ENCODE data around the gene RGS7. TPM values are rescaled to one million over a fixed set of nuclear protein-coding genes. Genes with fewer than 3 reads are reported as not detected.

RGS7 gene
- total and polyA plus RNA-seq, 2 experiments from 2014 or later = 0.22 to 0.73 TPM

DNA sequence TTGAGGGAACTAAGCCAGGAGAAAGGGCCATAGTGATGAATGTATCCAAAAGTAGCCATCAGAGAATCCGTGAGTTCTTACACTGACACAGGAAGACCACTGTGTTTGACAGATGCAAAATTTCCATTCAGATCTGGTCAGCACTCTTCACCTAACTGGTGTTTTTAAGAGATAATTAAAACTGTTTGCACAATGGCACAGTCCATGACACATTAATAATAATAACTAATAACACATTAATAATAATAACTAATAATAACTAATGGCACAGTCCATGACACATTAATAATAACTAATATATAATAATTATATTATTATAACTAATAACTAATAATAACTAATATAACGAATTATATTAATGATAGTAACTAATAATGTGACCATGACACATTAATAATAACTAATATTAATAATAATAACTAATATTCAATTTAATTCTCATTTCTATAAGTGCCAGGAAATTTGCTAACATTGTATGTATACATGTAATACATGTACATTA, 195.8 kb downstream of the RGS7 start:
- 71% methylated on average over 2 of the region's 2 CpGs for WGBS (ENCODE audit: low lambda C conversion rate, missing lambda C conversion rate)
- Histone ChIP-seq H3K27ac (no peak overlapping the region), H2AFZ (no peak overlapping the region), H3K4me1 (ENCODE audit: insufficient read depth) (peaks cover 3% of the 10 kb centered on the region), H3K36me3 (replicated peaks; ENCODE audit: insufficient read depth, low read depth) (no peaks in the 10 kb centered on the region), H3K4me2 (no peak overlapping the region), H3K9me3 (ENCODE audit: low read depth) (no peaks in the 10 kb centered on the region), H3K4me3 (no peak overlapping the region), H4K20me1 (ENCODE audit: insufficient read depth, poor library complexity, severe bottlenecking) (no peaks in the 10 kb centered on the region), H3K27me3 (no peaks in the 10 kb centered on the region), H3K79me2 (no peaks in the 10 kb centered on the region), H3K9me2 (replicated peaks; ENCODE audit: insufficient read depth) (no peaks in the 10 kb centered on the region)
- TF ChIP-seq EZH2 (IDR thresholded peaks at IDR 0.05; ENCODE audit: borderline replicate concordance) (no peak), EZH2phosphoT487 (IDR thresholded peaks at IDR 0.05; ENCODE audit: low read depth, severe bottlenecking, unreplicated experiment) (no peak)
- TF ChIP-seq, protein P1, sequence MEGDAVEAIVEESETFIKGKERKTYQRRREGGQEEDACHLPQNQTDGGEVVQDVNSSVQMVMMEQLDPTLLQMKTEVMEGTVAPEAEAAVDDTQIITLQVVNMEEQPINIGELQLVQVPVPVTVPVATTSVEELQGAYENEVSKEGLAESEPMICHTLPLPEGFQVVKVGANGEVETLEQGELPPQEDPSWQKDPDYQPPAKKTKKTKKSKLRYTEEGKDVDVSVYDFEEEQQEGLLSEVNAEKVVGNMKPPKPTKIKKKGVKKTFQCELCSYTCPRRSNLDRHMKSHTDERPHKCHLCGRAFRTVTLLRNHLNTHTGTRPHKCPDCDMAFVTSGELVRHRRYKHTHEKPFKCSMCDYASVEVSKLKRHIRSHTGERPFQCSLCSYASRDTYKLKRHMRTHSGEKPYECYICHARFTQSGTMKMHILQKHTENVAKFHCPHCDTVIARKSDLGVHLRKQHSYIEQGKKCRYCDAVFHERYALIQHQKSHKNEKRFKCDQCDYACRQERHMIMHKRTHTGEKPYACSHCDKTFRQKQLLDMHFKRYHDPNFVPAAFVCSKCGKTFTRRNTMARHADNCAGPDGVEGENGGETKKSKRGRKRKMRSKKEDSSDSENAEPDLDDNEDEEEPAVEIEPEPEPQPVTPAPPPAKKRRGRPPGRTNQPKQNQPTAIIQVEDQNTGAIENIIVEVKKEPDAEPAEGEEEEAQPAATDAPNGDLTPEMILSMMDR (IDR thresholded peaks at IDR 0.05; ENCODE audit: poor library complexity) = no peak
- DNase-seq (ENCODE audit: low spot score) = no peak

DNA sequence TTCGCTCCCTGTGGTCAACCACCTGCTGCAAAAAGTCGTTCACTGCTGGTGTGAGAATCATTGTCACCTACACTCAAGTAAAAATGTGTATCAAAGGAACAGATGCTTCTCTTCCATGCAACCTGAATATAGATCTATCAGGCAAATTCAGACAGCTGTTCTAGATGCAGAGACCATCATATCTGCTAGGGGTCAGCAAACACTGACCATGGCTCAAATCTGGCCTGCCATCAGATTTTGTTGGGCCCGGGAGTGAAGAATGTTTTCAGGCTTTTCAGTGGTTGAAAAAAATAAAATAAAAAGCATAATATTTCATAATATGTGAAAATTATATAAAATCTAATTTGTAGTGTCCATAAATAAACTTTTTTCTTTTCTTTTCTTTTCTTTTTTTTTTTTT, 199.6 kb downstream of the RGS7 start:
- H3K4me2 ChIP-seq = no peak overlapping the region
- H3K79me2 ChIP-seq = no peaks in the 10 kb centered on the region
- no peaks in the 10 kb centered on the region for H4K20me1 ChIP-seq (ENCODE audit: insufficient read depth, poor library complexity, severe bottlenecking)
- no peaks in the 10 kb centered on the region for H3K9me2 ChIP-seq (replicated peaks; ENCODE audit: insufficient read depth)
- no peaks in the 10 kb centered on the region for H3K36me3 ChIP-seq (replicated peaks; ENCODE audit: insufficient read depth, low read depth)
- H2AFZ ChIP-seq = no peak overlapping the region
- 77% methylated on average over 3 of the region's 3 CpGs for WGBS (ENCODE audit: low lambda C conversion rate, missing lambda C conversion rate)
- TF ChIP-seq EZH2phosphoT487 (IDR thresholded peaks at IDR 0.05; ENCODE audit: low read depth, severe bottlenecking, unreplicated experiment) (no peak), EZH2 (IDR thresholded peaks at IDR 0.05; ENCODE audit: borderline replicate concordance) (no peak)
- TF ChIP-seq, protein P1 (IDR thresholded peaks at IDR 0.05; ENCODE audit: poor library complexity) = no peak
- H3K27ac ChIP-seq = no peak overlapping the region
- H3K4me1 ChIP-seq (ENCODE audit: insufficient read depth) = peaks cover 3% of the 10 kb centered on the region
- no peaks in the 10 kb centered on the region for H3K9me3 ChIP-seq (ENCODE audit: low read depth)
- no peak for DNase-seq (ENCODE audit: low spot score)
- H3K4me3 ChIP-seq = no peak overlapping the region
- H3K27me3 ChIP-seq = no peaks in the 10 kb centered on the region

DNA sequence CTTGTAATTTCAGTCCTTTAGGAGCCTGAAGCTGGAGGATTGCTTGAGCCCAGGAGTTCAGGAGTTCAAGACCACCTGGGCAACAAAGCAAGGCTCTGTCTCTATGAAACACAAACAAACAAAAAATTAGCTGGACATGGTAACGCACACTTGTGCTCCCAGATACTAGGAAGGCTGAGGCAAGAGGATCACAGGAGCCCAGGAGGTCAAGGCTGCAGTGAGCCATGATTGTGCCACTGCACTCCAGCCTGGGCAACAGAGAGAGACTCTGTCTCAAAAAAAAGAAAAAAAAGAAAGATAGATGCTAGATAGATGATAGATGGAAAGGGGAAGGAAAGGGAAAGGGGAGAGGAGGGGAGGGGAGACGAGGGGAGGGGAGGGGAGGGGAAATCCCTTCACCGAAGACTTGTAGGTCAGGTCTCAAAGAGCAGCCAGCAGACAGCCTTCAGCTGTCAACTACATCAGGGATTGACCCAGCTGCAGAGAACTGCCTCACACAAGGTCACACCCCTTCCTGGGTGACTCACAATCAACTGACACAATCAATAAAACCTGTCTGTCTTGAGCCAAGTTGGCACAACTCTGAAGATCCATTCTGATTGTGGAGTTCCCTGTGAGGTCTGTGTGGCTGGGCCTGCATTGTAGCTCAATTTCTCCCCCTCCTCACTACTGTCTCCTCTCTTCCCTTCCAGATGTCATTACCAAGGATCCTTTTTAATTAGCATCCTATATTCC, 200.6 kb downstream of the RGS7 start:
- Histone ChIP-seq H3K4me3 (no peak overlapping the region), H3K36me3 (replicated peaks; ENCODE audit: insufficient read depth, low read depth) (no peaks in the 10 kb centered on the region), H3K4me1 (ENCODE audit: insufficient read depth) (peaks cover 3% of the 10 kb centered on the region), H3K9me3 (ENCODE audit: low read depth) (no peaks in the 10 kb centered on the region), H3K4me2 (no peak overlapping the region), H3K9me2 (replicated peaks; ENCODE audit: insufficient read depth) (no peaks in the 10 kb centered on the region), H4K20me1 (ENCODE audit: insufficient read depth, poor library complexity, severe bottlenecking) (no peaks in the 10 kb centered on the region), H3K27me3 (no peaks in the 10 kb centered on the region), H3K79me2 (no peaks in the 10 kb centered on the region), H2AFZ (no peak overlapping the region), H3K27ac (peak overlapping the region; percentile 75)
- TF ChIP-seq, protein P1 (IDR thresholded peaks at IDR 0.05; ENCODE audit: poor library complexity) = no peak
- TF ChIP-seq EZH2phosphoT487 (IDR thresholded peaks at IDR 0.05; ENCODE audit: low read depth, severe bottlenecking, unreplicated experiment) (no peak), EZH2 (IDR thresholded peaks at IDR 0.05; ENCODE audit: borderline replicate concordance) (no peak)
- DNase-seq (ENCODE audit: low spot score) = peak; percentile 74
- whole genome bisulfite sequencing (ENCODE audit: low lambda C conversion rate, missing lambda C conversion rate) = 80% methylated on average over 1 of the region's 3 CpGs

Data from hepatocyte (in vitro differentiated cells).